Testis (tissue), 3 donors: Measurements from ENCODE around the gene ARL6IP4. TPM values are rescaled to one million over a fixed set of nuclear protein-coding genes. Genes with fewer than 3 reads are reported as not detected.

ENCODE experiments used
- DNase-seq: peaks from one replicate; pipeline ENCODE4 v3.0.0-alpha.2; 2019
- H3K27ac ChIP-seq, 2 donors: fragments of 200-600 bp; sonication (generic); one replicate each; pipeline ENCODE4 v1.5.1; 2019
- H3K27me3 ChIP-seq: fragments of 200-600 bp; sonication (generic); one replicate; pipeline ENCODE4 v1.5.1; 2019
- H3K36me3 ChIP-seq: fragments of 200-600 bp; sonication (generic); one replicate; pipeline ENCODE4 v1.5.1; 2017; ENCODE audit warnings: low read depth; ENCODE audit errors: missing control alignments
- H3K4me1 ChIP-seq: fragments of 200-600 bp; sonication (generic); one replicate; pipeline ENCODE4 v1.5.1; 2019
- H3K4me3 ChIP-seq, 2 donors: fragments of 200-600 bp; sonication (generic); one replicate each; pipeline ENCODE4 v1.5.1; 2017 to 2019
- H3K9me3 ChIP-seq: fragments of 200-600 bp; sonication (generic); one replicate; pipeline ENCODE4 v1.5.1; 2017
- CTCF ChIP-seq, 3 experiments: fragments of 450-650 bp in 2 of 3; fragments of 200-600 bp in 1 of 3; sonication (generic) in 1 of 3; IDR thresholded peaks; one replicate each; pipeline ENCODE4 v1.5.1; 2016 to 2019; ENCODE audit warnings: antibody characterized with exemption in 3 of 3, mild to moderate bottlenecking in 2 of 3, moderate library complexity in 1 of 3
- POLR2A ChIP-seq: fragments of 450-650 bp; IDR thresholded peaks from one replicate; pipeline ENCODE4 v1.6.1; 2017; ENCODE audit warnings: antibody characterized with exemption, mild to moderate bottlenecking, moderate library complexity
- WGBS, 2 donors: methylation state at CpG; one replicate each; pipeline ENCODE4 v1.1.5; 2018; 5-methylcytosine and 5-hydroxymethylcytosine counted together
- intact Hi-C: fragments of 100-400 bp; cut with DNase I; formaldehyde crosslinking; loops from one replicate; pipeline ENCODE4 v1.15.1; 2023; ENCODE audit warnings: low total_unique reads
- polyA plus RNA-seq: library from polyadenylated mRNA; stranded (reverse); fragments of 350-450 nt; fragmentation: Illumina TruSeq; extraction: RNeasy Lipid Tissue Mini Kit (QIAGEN cat#74804); gene quantifications from one replicate; pipeline ENCODE4 v1.2.3, GENCODE V29; 2014; ENCODE audit warnings: low read depth, low replicate concordance; ENCODE audit not compliant: insufficient read depth
- total RNA-seq, 2 donors: library from RNA; depleted of rRNA; stranded (reverse); fragments of >200 nt; gene quantifications; one replicate each; pipeline ENCODE4 v1.2.3, GENCODE V29; 2016

ARL6IP4 gene
- total and polyA plus RNA-seq, 3 donors from 2014 or later = 169 to 210 (median 190) TPM

DNA sequence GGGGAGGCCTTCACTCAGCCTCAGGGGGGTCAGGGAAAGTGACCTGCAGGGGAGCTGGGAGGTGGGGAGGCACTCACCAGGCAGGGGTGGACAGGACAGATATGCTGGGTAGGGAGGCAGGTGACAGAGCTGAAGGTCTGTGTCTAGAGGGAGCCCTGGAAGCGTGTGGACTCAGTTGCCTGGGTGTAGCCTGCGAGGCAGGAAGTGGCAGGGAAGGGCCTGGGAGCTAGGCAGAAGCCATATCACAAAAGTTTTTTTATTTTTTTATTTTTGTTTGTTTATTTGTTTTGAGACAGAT is 39.3 kb downstream of the ARL6IP4 start:
- no peak for DNase-seq
- H3K27me3 ChIP-seq = no peaks in the 10 kb centered on the region
- H3K9me3 ChIP-seq = no peaks in the 10 kb centered on the region
- no peak overlapping the region for H3K27ac ChIP-seq
- H3K4me1 ChIP-seq = no peaks in the 10 kb centered on the region
- 90 to 97% methylated on average over 2 of the region's 2 CpGs for WGBS, 2 donors
- intact Hi-C loops = no loop called here
- H3K4me3 ChIP-seq = no peak overlapping the region
- no peak for TF ChIP-seq CTCF (IDR thresholded peaks at IDR 0.05)
- no peak for TF ChIP-seq POLR2A
- H3K36me3 ChIP-seq = no peaks in the 10 kb centered on the region

- intact Hi-C loops = no loop called here
- H3K9me3 ChIP-seq = no peaks in the 10 kb centered on the region
- no peak overlapping the region for H3K27ac ChIP-seq
- no peak for TF ChIP-seq POLR2A
- TF ChIP-seq CTCF (IDR thresholded peaks at IDR 0.05) = no peak
- H3K4me1 ChIP-seq = no peaks in the 10 kb centered on the region
- no peak for DNase-seq
- H3K27me3 ChIP-seq = no peaks in the 10 kb centered on the region
- no peak overlapping the region for H3K4me3 ChIP-seq
- WGBS, 2 donors = 91 to 95% methylated on average over 15 to 18 of the region's 18 CpGs
- H3K36me3 ChIP-seq = no peaks in the 10 kb centered on the region
Observed at GRCh38 chr12:123021688-123022604, 41.5 kb downstream of the ARL6IP4 start.

DNA sequence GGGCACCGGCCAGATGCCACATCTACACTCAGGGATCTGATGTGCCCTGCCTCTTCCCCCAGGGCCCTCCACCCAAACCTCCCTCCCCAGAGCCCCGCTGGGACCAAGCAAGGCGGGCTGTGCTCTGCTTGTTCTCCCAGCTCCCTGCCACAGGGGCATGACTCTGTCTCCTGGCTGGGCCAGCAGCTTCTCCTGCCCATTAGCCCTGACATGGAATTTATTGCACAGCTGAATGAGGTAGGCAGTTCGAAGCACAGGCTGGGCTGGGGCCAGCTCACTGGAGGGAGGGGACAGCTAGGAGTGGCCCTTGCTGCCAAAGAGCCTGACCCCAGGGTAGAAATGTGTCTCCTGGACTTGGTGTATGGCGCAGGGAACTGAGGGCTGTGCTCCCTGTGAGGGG is 42.4 kb downstream of the ARL6IP4 start:
- intact Hi-C loops = no loop called here
- H3K4me1 ChIP-seq = no peaks in the 10 kb centered on the region
- WGBS, 2 donors = 86 to 100% methylated on average over 2 to 5 of the region's 5 CpGs

GRCh38 chr12:123024819-123025391 is 44.4 kb downstream of the ARL6IP4 start:
- Histone ChIP-seq H3K9me3 (no peaks in the 10 kb centered on the region), H3K36me3 (no peaks in the 10 kb centered on the region), H3K4me1 (no peaks in the 10 kb centered on the region), H3K27ac (no peak overlapping the region), H3K27me3 (no peaks in the 10 kb centered on the region), H3K4me3 (no peak overlapping the region)
- intact Hi-C loops = no loop called here
- DNase-seq = no peak
- TF ChIP-seq CTCF (IDR thresholded peaks at IDR 0.05) = no peak
- TF ChIP-seq POLR2A = no peak
- WGBS, 2 donors = 84 to 85% methylated on average over 9 of the region's 9 CpGs

More for the DNA sequence above, 42.4 kb downstream of the ARL6IP4 start:
- no peak for TF ChIP-seq CTCF (IDR thresholded peaks at IDR 0.05)
- no peak for TF ChIP-seq POLR2A
- Histone ChIP-seq H3K4me3 (no peak overlapping the region), H3K27me3 (no peaks in the 10 kb centered on the region), H3K9me3 (no peaks in the 10 kb centered on the region), H3K36me3 (no peaks in the 10 kb centered on the region), H3K27ac (no peak overlapping the region)
- no peak for DNase-seq
